Fibroblast of skin of abdomen (primary cell): ENCODE measurements around the gene NAA40.
"Not testable (repeated sequence)": the region's sequence is repeated elsewhere in the genome, so short reads cannot be mapped to it uniquely, and the experiment has no call there.

ENCODE experiments used
- DNase-seq: peaks from one replicate; pipeline ENCODE4 v3.0.0-alpha.2; 2013

The NAA40 gene

DNA sequence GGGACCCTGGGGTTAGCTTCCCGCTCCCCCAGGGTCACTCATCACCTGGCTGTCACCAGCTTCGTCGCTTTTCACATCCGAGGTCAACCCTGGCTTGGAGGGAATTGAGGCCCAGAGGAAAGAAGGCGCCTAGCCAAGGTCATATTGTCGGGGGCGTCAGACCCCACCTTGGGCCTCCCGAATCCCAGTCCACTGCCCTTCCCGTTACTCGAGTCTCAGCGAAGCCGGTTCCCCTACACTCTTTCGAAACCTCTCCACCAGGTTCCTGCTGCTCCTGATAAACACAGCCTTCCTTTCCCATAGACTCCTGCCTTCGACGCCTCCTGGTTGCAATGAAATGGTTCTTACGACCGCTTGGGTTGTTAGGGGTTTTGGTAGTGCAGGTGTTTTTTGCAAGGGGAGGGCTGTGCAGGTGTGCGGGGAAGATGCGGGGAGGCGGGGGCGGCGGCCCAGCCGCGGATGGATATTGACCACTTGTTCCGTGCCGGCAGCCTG is 642 bp downstream of the NAA40 start:
- DNase-seq: no peak

DNA sequence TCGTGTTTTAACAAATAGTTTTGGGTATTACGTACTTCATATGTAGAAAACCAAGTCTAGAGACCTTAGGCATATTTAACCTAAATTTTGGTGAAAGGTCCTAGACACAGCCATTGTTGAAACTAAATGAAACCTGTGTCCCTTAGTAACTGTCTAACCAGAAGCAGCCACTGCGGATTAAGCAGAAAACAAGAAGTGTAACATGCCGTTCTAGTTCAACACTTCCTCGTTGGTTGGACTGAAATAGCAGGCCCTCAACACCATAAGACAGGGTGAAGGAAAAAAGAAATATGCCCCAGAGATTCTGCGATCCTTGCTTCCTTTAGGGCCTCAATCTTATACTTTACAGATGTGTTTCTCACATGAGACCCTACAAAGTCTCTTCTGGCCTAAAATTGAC is 2.0 kb downstream of the NAA40 start:
- DNase-seq: no peak

DNA sequence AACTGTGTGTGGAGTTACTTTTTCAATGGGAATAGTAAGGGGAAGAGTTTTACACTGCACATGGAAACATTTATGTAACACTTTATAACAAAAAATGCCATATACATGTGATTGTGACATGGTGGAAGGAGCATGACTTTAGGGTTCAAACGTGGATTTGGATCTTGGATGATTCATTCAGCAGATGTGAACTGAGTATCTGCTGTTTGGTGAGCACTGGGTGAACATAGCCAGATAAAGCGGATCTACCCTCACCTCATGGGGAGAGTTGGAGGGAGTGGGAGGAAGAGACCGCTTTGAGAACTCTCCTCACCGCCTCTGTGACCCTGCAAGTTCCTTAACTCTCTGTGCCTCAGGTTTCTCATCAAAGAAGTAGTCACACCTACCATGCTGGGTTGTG is 3.1 kb downstream of the NAA40 start:
- DNase-seq: no peak

DNA sequence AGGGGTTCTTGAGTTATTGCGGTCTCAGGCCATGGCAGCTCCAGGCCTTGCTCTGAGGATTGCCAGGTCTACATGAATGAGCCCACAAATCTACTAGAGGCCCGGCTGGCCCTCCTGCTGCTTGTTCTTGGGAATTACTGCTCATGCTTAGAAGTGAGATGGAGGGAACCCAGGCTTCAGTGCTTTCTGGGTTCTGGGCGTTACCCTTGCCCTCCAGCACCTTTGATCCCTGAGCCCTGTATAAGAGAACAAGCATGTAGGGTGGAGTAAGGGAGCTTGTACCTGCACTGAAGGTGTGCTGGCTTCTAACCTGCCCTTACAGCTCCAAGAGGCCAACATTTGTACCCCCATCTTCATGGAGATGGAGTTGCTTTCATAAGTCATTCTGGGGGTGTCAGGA is 4.0 kb downstream of the NAA40 start:
- DNase-seq: no peak

DNA sequence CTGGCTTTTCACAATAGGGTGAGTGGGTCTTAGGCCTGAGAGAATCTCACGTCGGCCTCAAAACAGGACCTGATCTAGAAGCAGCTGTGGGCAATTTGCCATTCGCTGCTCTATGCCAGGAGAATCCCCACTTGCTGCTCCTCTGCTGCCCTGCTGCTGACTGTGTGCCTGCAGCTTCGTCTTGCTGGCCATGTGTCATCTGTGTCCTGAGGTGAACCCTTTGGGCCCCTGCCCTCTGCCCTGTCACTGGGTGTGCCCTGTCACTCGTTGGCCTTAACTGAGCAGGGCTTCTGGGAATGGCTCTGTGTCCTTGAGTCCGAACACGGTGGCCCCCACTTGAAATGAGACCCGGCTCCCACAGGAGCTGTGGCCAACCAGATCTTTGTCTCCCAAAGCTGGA is 6.2 kb downstream of the NAA40 start:
- no peak for DNase-seq

DNA sequence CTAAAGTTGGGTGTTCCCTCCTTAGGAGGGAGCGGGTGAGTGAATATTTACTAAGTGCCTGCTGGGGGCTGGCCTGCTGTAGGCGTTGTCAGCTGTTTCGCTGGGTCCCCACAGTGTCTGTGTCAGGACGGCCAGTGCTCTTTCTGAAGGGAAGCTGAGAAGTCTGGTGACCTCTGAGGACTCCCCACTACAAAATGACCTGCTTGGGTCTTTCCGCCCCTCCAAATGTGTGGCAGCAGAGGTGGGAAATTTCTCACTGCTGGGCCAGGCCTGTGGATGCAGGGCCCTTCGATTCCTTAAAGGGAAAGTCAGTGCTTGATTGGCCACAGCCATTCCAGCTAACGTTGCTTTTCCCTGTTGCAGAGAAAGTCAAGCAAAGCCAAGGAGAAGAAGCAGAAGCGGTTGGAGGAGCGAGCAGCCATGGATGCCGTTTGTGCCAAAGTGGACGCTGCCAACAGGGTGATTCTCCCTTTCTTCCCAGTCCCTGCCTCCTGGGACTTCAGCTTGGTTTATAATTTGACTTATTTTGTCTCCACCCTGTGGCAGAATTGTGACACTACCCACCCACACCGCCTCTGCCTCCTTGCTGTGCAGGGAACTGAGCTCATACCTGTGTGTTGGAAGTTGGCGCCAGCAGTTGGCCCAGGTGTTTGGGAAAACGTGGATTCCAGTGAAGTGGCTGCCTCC is 6.8 kb downstream of the NAA40 start:
- DNase-seq: peak; percentile 71

DNA sequence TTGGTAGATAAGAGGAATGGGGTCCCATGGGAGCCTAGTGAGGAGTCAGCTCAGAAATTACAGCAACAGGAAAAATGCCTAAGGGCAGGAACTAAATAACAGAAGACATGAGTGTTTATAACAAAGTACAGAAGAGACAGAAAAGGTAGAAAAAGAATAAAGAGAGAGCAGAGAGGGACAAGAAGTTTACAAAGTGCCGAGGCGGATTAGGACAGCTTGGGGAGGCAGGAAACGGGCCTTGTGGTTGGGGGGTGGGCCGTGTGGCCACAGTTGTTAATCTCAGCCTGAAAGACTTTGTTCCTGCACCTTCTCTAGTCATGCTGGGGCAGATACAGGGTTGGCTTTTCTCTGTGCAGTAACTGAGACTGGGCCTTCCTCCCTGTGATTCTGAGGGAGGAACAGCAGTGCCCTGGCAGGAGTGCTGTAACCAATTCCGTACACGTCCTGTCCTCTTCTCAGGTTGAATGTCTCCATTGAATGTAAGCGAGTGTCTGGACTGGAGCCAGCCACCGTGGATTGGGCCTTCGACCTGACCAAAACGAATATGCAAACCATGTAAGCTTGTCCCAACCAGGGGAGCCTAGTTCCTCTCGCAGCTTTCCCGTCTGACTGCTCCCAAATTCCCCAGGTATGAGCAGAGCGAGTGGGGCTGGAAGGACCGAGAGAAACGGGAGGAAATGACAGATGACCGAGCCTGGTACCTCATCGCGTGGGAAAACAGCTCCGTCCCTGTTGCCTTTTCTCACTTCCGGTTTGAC is 13.2 kb downstream of the NAA40 start:
- DNase-seq: no peak

DNA sequence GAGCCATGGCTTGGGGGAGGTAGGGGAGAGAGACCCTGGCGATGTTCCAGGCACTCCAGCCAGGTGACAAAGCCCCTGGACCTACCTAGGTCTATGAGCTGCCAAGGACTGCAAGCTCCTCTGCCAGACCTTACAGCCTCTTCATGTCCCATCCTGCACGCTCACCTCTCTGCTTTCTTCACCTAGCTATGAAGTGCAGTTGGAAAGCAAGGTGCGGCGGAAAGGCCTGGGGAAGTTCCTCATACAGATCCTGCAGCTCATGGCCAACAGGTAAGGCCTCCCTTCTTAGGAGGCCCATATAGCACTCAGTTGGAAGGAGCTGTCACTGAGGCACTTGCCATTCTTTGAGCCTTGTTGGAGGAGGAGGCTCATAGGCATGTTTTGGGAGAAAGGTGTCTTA is 13.8 kb downstream of the NAA40 start:
- no peak for DNase-seq

DNA sequence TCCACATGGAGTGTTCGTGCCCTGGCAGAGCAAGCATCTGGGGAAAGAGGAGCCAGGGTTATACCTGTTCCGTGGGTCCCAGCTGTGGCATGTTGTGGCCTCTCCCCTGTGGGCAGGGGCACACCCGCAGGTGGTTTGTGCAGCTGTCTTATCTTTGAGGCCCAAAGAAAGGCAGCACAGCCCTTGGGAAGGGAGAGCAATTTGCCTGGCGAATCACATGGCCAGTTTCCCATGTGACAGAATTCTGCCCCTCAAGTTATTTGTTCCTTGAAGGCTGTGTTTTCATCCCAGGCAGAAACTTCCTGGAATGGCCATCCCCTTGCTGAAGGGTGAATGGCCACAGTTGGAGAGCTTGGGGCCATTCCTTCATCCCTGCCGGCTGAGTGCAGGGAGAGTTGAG is 19.2 kb downstream of the NAA40 start:
- no peak for DNase-seq

DNA sequence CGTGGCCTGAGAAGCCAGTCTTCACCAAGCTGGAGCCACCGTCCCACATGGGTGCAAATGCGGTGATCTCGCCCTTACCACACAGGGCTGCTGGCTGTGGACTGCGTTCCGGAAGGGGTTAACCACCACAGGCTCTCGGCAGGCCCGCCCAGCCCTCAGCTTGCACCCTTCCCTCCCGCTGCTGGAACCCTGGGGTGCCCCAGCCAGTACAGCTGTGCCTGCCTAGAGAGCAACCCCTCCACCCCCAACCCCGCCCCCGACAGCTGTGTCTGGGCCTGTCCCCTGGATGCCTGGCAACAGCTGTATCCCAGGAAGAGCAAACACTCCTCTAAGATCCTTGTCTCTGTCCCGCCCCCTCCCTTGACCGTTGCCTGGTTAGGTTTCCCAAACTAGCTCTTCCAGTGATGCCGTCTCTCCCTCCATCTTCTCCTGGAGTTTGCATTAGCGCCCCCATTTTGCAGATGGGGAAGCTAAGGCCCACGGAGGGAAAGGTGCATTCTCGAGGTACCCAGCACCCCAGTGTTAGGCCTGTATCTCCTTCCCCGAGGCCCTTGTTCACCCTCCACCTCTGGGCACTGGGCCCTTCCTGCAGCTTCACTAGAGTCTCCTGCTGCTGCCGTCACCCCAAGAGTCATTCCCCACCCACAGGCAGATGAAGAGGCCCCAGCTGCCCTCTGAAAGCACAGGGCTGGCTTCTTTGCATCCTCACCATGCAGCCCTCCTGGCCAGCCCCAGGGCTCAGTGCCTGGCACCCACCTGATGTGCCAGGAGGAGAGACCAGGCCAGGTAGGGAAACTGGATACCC is 23.0 kb downstream of the NAA40 start:
- DNase-seq: peak; percentile 28

DNA sequence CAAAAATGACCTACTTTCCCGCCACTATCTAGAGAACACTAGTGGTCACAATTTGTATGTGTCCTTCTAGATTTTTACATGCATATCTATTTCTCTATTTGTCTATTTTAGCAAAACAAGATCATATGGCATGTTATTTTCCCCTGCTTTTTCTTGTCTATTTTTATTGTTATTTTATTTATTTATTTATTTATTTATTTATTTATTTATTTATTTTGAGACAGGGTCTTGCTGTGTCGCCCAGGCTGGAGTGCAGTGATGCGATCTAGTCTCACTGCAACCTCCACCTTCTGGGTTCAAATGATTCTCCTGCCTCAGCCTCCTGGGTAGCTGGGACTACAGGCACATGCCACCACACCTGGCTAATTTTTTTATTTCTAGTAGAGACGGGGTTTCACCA is 25.1 kb downstream of the NAA40 start:
- not testable (repeated sequence) for DNase-seq

DNA sequence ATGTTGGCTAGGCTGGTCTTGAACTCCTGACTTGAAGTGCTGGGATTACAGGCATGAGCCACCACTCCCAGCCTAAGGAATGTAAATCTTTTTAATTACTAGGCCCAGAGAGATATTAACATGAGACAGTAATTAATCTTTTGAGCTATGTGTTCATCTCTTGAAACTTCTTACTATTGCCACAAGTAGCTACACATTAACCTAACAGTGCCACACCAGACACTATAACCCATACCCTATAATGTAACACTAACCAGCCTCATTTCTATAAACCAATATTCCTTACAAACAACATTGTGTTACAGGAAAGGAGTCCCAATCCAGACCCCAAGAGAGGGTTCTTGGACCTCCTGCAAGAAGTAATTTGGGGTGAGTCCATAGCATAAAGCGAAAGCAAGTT is 27.6 kb downstream of the NAA40 start:
- DNase-seq: no peak

DNA sequence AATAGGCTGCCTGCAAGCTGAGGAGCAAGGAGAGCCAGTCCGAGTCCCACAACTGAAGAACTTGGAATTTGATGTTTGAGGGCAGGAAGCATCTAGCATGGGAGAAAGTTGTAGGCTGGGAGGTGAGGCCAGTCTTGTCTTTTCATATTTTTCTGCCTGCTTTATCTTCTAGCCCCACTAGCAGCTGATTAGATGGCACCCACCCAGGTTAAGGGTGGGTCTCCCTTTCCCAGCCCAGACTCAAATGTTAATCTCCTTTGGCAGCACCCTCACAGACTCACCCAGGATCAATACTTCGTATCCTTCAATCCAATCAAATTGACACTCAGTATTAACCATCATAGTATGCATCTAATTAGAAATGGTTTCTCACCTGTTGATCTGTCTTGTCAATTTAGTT is 30.7 kb downstream of the NAA40 start:
- no peak for DNase-seq

DNA sequence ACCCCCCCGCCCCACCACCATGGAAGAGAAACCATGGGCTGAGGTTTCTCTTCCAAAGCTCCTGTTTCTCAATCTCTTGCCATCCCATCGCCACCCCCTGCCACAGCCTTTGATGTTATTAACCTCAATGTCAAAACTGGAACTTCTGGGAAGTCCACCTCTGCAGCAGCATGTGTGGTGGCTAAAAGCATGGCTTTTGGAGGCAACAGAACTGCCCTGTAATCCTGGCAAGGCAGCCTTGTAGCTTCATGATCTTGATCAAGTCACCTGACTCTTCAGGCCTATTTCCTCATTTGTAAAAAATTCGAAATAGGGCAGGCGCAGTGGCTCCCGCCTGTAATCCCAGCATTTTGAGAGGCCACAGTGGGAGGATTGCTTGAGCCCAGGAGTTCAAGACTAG is 32.1 kb downstream of the NAA40 start:
- DNase-seq: no peak

DNA sequence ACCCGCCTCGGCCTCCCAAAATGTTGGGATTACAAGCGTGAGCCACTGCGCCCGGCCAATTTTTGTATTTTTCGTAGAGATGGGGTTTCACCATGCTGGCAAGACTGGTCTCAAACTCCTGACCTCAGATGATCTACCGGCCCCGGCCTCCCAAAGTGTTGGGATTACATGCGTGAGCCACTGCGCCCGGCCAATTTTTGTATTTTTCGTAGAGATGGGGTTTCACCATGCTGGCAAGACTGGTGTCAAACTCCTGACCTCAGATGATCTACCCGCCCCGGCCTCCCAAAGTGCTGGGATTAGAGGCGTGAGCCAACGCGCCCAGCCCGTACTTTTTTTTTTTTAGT is 35.1 kb downstream of the NAA40 start:
- not testable (repeated sequence) for DNase-seq

DNA sequence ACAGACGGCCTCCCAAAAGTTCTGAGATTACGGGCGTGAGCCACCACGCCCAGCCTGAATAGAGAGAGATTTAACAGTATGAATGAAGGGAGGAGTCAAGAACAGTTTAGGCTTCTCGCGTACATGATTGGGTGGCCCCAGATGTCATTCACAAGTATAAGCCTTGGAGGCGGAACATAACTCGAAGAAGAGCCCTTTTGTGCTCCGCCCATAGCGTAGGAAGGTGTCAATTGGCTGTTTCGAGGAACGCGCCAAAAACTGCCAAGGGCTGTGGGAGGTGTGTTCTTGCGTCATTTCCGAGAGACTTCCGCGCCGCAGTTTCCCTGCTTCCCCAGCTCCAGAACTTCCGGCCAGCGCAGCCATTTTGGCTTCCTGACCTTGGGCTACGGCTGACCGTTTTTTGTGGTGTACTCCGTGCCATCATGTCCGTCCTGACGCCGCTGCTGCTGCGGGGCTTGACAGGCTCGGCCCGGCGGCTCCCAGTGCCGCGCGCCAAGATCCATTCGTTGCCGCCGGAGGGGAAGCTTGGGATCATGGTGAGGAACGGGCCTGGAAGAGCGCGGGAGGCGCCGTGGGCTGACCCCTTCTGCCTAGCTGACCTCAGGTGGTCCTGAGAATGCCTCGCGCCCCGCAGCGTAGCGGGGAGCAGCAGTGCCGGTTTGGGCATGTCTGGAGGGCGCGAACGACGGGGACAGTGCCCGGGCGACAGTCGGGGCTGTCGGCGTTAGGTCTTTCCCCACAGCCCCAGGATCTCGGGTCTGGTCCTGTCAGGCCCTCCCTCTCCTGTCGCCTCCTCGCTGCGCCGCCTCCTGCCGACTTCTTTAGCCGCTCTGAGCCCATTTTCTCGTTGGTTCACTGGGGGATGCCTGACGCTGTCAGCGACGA is 35.7 kb downstream of the NAA40 start, which contains the start of gene COX8A:
TSS of gene COX8A (plus strand) at position 362 of the 885 bp plus-strand sequence. CDS start at position 423, 61 bp downstream.
- peak; percentile 100 for DNase-seq

DNA sequence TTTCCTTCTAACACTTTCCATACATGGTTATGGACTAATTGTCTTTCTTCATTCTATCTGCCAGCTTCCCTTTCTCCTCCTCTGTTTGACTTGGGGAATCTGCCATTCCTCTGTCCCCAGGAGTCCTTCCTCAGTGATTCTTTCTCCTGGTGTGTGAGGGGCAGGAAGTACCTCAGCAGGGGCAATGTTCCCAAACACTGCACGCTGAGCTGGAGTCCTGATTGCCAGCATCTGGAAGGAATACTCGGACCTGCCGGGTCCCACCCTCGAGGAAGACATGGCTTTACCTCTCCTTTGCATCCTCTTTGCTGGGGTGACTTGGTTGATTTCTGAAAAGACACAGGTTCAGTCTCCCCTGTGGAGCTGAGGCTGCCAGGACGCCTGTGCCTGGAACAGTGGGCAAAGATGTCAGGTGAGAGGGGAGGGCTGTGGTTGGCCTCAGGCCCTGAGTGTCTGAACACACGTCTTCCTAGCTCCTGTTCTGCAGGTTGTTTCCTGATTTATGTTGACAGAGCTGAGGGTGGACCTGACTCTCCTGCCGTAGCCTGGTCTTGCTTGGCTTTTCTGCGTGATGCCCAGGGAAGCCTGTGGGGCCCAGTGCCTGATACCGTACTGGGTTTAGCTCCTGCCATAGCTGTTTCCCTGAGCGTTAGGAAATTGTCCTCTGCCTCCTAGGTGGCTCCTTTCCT is 39.9 kb downstream of the NAA40 start:
- DNase-seq: no peak

DNA sequence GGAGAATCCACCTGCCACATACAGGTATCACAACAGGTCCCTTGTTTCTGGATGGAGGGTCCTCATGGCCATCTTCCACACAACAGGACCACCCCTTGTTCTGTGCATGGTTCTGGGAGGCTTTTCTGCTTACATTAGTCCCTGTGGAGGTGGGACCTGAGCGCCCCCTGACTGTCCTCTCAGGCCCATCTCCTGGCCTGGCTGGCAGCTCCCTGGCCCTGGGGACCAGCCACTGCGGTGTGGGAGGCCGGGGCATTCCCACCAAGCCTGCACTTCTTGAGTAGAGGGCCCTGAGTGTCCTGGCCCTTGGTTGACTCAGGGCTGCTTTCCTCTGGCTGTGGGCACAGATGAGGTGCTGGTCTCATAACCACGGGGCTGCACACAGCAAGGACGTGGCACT is 40.6 kb downstream of the NAA40 start:
- DNase-seq: no peak

DNA sequence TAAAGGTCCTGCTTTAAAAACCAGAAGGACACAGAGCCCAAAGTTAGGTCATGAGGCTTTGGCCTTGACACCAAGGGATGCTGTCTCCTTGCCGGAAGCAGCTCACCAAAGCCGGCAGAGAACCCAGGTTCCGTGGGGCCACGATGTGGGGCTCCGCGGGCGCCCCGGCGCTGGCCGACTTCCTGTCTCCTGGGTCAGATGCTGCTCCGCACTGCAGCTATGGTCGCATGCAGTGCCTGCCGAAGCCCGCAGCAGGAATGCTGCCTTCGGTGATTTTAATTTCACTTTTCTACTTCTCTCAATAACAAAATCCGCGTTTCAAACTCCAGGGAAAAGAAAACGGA is 47.0 kb downstream of the NAA40 start:
- no peak for DNase-seq

DNA sequence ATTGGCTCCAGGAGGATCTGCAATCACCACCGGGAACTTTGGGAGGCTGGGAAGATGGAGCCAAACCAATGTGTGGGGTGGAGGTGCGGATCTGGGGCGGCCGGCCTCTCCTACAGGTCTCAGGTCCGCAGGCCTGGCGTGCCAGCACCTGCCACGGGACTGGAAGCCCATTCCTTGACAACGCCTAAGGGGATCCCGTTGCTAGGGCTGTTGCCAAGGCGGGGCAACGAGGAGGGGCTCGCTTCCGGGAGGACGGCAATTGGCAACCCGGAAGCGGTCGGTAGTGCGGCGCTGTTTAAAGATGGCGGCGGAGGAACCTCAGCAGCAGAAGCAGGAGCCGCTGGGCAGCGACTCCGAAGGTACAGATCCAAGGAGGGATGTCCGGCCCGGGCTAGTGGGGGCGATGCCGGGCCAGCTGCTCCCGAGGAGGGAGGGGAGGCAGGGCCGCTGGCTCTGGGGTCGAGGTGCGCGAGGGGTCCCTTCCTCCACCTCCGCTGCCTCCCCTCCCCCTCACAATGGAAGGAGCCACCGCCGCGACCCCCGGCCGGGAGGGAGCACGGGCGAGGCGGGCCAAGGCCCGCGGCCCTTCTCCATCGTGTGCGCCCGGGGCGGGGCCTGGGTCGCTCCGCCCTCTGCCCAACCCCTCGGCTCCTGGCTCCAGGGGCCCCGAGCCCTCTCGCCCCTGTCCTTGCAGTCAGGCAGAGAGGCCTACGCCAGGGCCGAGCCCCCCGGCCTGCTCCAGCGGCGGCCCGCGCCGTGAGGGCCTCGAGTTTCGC is 47.5 kb downstream of the NAA40 start, which contains the start of gene OTUB1:
TSS of gene OTUB1 (plus strand) at position 283 of the 776 bp plus-strand sequence. CDS start at position 302, 19 bp downstream.
- peak; percentile 86 for DNase-seq
